ENCODE results near the gene PIGU.
"Not testable (repeated sequence)": the region's sequence is repeated elsewhere in the genome, so short reads cannot be mapped to it uniquely, and the experiment has no call there.

PIGU gene

DNA sequence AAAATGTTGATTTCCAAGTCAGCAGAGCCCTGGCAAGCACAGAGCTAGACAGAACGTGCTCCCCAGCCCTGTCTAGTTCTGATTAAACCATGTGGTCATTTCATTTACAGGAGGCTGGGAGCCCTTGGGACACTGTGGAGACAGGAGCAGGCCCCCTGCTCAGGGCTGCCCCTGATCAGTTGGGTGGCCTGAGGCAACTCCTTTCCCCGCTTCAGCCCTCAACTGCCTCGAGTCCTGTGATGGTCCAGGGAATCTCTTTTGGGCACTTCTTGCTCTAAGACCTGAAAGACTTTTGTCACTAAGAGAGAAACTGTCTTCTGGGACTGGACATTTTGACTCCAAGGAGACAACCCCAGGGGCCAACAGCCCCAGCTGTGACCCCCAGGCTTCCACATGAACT lies 147.2 kb downstream of the PIGU start:
- DNase-seq: no peak

DNA sequence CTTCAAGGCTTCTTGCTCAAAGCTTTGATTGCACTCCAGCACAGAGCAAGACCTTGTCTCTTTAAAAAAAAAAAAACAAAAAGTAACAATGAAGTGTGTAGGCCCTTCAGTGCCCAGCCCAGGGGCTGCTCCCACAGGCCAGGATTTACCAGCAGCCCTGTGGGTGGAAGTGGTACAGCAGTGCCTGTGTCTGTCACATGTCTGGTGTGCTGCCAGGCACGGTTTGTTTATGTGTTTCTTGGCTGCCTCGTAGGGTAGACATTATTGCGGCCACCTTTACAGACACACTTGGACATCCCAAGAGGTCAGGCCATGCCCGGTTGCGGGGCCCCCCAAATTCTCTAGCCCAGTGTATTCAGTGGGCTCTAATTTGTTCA lies 148.0 kb downstream of the PIGU start:
- DNase-seq: no peak

DNA sequence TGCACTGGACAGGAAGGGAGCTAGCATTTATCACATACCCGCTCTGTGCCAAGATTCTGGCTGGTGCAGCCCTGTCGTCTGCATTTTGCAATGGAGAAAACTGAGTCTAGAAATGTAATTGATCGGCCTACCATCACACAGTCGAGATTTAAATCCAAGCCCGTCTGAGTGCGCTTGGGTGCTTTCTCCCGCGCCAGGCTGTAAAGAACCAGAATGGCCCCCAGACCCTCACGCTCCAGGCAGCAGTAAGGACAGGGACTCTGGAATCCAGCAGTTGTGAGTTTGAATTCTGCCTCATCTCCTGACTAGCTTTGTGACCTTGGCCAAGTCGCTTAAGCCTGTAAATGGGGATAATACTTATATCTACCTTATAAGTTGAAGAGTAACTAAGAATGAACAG lies 149.9 kb downstream of the PIGU start:
- DNase-seq: no peak

DNA sequence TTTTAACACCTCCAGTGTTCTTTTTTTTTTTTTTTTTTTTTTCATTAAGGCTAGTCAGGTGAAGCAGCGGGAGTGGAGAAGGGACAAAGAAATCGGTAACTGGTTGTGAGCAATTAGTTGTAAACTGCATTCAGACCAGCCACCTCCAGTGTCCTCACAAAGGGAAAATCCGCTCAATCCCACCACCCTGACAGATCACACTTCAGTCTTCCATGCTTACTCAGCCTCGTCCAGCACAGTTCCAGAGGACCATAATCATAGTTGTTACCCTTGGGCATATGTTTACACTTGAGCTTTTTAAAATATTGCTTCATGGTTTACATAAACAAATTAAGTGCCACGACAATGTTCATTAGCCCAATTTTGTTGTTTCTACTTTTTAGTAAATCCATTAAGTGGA lies 150.4 kb downstream of the PIGU start:
- DNase-seq: no peak

DNA sequence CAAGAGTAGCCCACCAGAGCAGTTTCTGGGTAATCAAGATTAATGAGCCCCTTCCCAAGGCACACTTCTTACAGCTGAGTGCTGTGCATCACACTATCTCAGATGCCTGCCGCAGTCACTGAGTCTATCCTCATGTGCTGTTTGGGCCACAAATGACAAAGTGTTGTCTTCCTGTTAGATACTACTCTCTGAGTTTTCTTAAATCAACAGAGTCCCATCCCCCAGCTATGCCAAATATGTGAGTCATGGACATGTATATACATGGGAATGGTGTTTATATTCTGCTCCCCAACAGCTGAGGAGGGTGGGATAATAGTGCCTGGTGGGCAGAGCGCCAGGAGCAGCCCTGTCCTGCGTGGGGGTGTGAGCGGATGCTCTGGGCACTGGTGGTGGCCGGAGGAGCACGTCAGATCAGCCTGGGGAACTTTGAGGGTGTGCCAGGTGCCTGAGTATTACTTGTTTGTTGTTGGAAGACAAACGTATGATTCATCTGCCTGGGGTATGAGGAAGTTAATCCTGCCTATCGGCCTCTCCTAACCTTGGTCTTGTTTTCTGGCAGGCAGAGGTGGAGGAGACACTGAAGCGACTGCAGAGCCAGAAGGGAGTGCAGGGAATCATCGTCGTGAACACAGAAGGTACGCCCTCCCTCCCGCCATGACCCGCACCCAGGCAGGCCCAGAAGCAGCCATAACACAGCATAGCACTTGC lies 151.0 kb downstream of the PIGU start:
- peak; percentile 41 for DNase-seq

DNA sequence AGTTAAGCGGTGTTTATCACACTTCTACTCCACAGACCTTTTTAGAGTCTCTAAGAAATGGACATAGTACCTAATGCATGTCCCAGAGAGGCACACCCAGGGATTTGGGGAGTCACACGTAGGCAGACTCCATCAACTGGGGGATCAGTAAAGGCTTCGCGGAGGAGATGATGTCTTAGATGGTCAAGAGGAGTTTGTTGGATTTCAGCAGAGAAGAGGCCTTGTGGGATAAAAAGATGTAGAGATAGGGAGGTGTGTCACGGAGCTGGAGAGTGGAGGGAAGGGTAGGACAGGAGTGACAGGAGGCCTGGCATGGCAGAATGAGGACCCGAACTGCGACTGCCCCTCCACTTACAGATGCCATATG lies 151.6 kb downstream of the PIGU start:
- DNase-seq: no peak

DNA sequence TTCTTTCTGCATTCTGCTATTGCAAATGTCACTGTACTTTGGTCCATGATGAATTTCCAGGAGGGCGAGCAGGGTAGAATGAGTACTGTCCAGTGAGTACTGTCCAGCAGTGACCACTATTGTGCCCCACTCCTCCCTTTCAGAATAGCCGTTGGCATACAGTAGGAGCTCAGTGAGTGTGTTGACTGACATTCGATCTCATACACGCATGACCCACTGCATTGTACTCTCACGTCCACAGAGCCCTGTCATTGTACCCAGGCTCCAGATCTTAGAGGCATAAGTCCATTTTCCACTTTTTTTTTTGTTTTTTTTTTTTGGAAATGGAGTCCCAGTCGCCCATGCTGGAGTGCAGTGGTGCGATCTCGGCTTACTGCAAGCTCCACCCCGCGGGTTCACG lies 152.5 kb downstream of the PIGU start:
- DNase-seq: no peak

DNA sequence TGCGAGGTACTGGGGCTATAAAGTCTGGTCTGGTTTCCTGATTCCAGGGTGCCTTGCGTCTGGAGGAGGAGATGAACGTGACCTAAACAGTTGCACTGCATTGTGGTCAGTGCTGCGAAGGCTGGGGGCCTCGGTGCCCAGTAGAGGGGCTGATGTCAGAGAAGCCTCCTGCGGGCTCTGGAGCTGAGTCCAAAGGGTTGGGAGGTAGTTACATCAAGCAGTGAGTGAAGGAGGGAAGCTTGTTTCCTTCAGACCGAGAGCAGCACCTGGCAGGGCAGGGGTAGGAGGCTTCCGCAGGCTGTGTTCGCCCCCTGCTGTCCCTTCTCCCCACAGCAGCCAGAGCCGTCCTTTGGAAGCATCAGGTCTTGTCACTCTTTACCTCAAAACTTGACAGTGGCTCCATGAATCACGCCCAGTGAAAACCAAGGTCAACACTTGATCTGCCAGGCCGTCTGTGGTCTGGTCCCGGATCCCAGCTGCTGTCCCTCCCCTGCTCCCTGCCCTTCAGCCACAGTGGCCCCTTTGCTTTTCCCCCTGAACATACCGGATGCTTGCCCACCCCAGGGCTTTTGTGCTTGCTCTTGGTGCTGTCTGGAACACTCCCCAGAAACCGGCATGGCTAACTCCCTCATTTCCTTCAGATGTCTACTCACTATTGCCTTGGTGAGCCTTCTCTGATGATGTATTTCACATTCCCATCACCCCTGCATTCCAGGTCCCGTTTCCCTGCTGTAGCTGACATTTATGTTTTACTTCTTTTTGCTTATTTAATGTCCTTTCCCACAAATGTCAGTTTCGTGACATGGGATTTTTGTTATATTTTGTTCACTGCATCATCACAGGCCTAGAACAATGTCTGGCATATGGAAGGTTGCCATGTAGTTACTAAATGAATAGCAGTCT lies 153.7 kb downstream of the PIGU start:
- peak; percentile 41 for DNase-seq

DNA sequence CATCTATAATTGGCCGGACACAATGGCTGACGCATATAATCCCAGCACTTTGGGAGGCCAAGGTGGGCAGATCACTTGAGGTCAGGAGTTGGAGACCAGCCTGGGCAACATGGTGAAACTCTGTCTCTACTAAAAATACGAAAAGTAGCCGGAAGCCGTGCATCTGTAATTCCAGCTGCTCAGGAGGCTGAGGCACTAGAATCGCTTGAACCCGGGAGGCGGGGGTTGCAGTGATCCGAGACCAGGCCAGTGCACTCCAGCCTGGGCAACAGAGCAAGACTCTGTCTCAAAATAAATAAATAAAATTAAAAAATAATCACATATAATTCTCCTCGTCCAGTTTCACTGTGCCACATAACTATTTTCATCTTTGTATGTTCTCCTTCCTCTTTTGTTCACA lies 157.1 kb downstream of the PIGU start:
- DNase-seq: not testable (repeated sequence)

DNA sequence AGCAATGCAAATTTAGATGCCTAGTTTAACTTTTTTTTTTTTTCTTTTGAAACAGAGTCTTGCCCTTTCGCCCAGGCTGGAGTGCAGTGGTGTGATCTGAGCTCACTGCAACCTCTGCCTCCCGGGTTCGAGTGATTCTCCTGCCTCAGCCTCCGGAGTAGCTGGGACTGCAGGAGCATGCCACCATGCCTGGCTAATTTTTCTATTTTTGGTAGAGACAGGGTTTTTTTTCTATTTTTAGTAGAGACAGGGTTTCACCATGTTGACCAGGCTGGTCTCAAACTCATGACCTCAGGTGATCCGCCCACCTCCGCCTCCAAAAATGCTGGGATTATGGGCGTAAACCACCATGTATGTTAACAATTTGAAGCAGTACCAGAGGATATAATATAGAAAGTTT lies 158.0 kb downstream of the PIGU start:
- DNase-seq: not testable (repeated sequence)

DNA sequence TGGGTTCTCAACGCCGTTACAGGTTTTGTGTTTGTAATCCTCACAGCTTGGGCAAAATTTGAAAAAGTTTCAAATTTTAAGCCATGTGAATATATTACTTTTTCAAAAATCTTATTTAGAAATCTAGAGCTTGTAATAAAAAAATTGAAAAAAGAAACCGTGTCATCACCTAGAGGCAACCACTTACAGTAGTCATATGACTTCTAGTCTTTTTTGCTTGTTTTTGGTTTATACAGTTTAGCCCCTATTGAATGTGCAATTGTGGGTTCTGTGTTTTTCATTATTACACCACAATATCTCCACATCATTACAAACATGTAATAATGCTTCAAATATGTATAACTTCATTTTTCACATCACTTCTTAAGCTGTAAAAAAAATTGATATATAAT lies 159.8 kb downstream of the PIGU start:
- DNase-seq: no peak

DNA sequence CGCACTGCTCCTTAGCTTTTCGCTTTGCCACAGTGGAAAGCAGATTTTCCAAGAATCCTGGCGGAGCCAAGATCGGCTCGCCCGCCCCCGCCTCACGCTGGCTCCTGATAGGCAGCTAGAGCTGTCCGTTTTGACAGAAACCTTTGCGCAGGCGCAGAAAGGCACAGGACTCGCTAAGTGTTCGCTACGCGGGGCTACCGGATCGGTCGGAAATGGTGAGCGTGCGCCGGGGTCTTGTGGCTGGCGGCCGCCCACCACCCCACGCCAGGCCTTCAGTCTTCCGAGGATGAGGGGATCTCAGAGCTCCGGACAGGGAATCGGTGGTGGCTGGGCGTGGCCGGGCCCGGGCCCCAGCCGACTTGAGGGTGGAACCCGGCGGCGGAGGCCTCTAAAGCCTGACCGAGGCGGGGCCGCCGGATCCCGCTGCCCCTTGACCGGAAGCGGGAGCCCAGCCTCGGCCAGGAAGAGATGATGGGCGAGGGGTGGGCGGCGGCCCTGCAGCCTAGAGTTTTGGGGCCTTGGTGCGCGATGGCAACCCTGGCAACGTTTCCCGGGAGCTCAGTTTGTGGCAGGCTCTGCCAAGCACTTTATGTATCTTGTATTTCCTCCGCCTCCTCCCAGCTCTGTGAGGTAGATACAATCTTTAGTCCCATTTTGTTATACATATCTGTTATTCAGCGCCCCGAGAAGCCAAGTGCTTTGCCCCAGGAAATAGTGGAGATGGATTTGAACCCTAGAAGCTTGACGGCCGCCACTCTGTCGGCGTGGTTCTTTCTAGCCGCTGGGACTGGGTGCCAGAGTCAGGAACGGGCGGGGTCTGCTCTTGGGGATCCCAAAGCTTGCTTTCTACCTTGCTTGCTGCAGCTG lies 160.4 kb downstream of the PIGU start, which contains the start of gene DYNLRB1:
Gene DYNLRB1, plus strand, starts transcription at position 176 of the 867 bp plus-strand sequence. Its CDS starts 37 bp downstream, at position 213.
- peak; percentile 96 for DNase-seq

DNA sequence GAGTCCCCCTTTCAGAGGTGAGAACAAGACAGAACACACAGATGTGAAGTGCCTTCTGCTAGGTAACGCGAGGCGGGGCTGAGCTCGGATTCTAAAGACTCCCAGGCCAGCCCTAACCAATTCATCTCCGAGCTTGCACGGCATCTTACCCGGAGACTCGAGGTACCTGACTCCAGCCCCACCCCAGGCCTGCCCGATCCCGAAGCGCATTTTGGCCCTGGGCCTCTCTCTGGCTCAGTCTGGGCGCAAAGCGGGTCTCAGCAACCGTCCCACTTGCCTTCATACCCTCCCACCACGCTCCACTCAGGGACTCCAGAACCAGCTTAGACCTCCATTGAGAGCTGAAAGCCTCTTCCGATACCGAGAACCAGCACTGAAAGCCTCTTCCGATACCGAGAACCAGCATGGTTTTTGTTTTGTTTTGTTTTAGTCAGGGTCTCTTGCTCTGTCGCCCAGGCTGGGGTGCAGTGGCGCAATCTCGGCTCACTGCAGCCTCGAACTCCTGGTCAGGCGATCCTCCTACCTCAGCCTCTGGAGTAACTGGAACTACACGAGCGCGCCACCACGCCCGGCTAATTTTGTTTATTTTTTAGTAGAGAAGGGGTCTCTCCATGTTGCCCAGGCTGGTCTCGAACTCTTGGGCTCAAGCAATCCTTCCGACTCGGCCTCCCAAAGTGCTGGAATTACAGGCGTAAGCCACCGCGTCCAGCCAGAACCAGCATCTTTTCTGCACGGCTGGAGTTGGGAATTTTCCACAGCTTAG lies 161.2 kb downstream of the PIGU start:
- peak; percentile 72 for DNase-seq

DNA sequence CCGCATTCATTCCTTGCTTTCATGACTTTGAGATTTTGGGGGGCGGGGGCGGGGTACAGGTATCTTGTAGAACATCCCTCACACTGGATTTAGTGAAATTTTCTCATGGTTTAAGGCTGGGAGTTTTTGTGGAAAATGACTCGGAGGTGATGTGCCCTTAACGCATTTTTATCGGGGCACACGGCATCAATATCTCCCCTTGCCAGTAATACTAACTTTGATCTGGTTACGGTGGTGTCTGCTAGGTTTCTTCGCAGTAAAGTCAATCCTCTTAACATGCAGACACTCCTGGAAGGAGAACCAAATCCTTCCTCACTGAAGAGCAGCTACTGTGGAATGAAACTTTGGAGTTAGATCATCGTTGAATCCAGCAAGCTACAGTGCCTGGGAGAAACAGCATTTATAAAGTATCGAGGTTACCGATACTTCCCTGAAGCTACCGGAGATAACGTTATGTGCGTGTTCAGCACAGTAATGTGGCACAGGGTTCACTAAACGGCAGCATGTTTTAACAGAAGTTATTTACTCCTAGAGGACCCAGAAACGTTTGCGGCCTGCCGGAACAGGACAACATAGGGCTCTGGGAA lies 161.9 kb downstream of the PIGU start:
- DNase-seq: no peak

DNA sequence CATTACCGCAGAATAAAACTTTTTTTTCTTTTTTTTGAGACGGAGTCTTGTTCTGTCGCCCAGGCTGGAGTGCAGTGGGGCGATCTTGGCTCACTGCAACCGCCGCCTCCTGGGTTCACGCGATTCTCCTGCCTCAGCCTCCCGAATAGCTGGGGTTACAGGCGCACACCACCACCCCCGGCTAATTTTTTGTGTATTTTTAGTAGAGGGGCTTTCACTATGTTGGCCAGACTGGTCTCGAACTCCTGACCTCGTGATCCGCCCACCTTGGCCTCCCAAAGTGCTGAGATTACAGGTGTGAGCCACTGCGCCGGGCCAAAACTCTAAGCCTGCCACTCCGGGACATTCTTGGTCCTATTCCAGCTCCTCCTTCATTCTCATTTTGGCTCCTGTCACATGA lies 162.9 kb downstream of the PIGU start:
- DNase-seq: not testable (repeated sequence)

DNA sequence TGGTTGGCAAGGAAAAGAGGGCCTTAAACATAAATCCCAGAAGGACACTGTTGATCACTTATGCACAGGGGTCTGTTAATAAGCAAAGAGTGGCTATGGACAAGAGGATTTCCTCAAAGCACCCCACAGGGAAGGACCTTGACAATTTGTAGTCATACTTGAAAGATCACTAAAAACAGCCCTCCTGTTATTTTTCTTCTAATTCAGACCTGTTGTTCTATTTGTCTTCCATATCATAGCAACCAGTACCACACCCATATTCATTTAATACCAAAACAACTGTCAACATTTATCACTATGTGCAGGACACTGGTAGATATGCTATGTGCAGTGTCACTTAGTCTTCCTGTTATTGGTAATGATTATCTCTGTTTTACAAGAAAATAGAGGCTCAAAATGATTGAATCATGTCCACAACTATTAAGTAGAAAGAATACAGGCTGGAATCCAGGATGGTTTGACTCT lies 163.9 kb downstream of the PIGU start:
- DNase-seq: no peak

DNA sequence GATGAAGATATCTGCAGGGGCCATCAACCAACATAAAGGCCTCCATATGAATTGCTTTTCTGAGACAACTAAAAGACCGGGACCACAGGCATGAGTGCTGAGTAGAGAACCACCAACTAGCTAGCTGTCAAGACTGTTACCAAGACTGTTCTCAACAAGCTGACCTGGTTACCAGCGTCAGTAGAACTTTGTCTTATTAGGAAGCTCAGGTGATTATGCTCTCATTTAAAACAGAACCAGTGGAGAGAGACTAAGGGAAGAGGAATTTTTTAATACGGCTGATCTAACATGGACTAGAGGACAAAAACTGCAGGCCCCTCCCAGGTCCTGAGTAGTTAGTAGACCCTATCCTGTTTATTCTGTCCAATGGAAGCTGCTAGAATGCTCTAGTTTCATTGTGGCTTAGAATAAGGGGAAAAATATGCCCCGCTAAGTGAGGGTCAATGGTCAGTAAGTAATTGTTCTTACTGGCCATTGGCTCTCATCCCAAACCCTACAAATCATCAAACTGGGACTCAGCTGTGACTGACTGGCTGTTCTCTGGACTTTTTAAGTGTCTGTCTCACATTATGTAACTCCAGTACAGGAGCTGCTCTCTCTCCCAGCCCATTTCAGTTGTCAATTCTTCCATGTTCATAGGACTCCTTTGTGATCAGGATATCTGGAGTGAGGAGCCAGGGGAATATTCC lies 164.5 kb downstream of the PIGU start:
- DNase-seq: no peak

DNA sequence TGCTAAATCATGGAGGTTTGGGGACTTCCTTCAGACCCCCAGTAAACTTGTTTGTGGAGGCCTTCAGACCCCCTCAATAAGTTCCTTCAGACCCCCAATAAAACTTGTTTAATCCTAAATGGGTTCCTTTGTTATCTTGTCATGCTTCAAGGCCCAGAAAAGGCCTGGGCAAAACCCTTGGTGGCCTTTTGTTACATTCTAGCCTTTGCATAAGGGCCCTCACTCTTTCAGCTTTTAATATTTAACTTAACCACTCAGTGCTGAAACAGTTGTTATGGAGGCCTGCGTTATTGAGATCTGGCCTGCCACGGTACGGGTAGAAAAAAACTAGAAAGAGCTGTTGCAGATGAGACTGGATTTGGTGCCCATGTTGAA lies 165.0 kb downstream of the PIGU start:
- DNase-seq: no peak

DNA sequence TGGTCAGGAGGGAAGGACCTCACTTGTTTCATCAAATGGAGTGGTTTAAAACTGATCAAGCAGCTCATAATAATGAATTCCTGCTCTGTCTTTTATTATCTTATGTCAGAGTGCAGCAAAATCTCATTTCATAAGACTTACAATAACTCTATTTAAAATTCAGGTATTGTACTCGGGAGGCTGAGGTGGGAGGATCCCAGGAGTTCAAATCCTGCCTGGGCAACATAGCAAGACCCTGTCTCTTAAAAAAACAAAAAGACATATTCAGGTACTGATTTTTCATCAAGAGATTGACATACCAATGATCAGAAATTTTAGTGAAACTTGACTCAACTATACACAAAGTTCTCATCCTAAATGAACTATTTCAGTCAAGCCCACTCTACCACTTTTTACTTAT lies 166.3 kb downstream of the PIGU start:
- DNase-seq: no peak
